ENCODE measurements around the gene CAMTA1.

Gene CAMTA1

GRCh38 chr1:7077136-7077535, 291.9 kb downstream of the CAMTA1 start:
- no peak for DNase-seq (ENCODE audit: low spot score)

- DNase-seq (ENCODE audit: low spot score), result no peak
These were observed 292.7 kb downstream of the CAMTA1 start for GRCh38 chr1:7077970-7078369.

- DNase-seq (ENCODE audit: low spot score), result no peak
These were observed 294.4 kb downstream of the CAMTA1 start for GRCh38 chr1:7079637-7080036.

GRCh38 chr1:7084232-7084894, 299.1 kb downstream of the CAMTA1 start:
- no peak for DNase-seq (ENCODE audit: low spot score)

- DNase-seq (ENCODE audit: low spot score), result no peak
These were observed 300.3 kb downstream of the CAMTA1 start for GRCh38 chr1:7085521-7085920.

- no peak for DNase-seq (ENCODE audit: low spot score)
These were observed 300.9 kb downstream of the CAMTA1 start for GRCh38 chr1:7086106-7086505.

GRCh38 chr1:7087888-7088287, 302.6 kb downstream of the CAMTA1 start:
- DNase-seq (ENCODE audit: low spot score), result no peak

- no peak for DNase-seq (ENCODE audit: low spot score)
These were observed 304.2 kb downstream of the CAMTA1 start for GRCh38 chr1:7089497-7089896.

GRCh38 chr1:7093297-7093696, 308.0 kb downstream of the CAMTA1 start:
- no peak for DNase-seq (ENCODE audit: low spot score)

GRCh38 chr1:7094086-7094485, 308.8 kb downstream of the CAMTA1 start:
- DNase-seq (ENCODE audit: low spot score), result no peak

- no peak for DNase-seq (ENCODE audit: low spot score)
These were observed 309.3 kb downstream of the CAMTA1 start for GRCh38 chr1:7094509-7094908.

- no peak for DNase-seq (ENCODE audit: low spot score)
These were observed 310.2 kb downstream of the CAMTA1 start for GRCh38 chr1:7095343-7095964.

- no peak for DNase-seq (ENCODE audit: low spot score)
These were observed 312.8 kb downstream of the CAMTA1 start for GRCh38 chr1:7097938-7098592.

GRCh38 chr1:7098641-7099040, 313.4 kb downstream of the CAMTA1 start:
- no peak for DNase-seq (ENCODE audit: low spot score)

GRCh38 chr1:7100479-7100878, 315.2 kb downstream of the CAMTA1 start:
- no peak for DNase-seq (ENCODE audit: low spot score)

- no peak for DNase-seq (ENCODE audit: low spot score)
These were observed 315.9 kb downstream of the CAMTA1 start for GRCh38 chr1:7101187-7101586.

GRCh38 chr1:7103361-7103782, 318.1 kb downstream of the CAMTA1 start:
- DNase-seq (ENCODE audit: low spot score), result no peak

- no peak for DNase-seq (ENCODE audit: low spot score)
These were observed 318.6 kb downstream of the CAMTA1 start for GRCh38 chr1:7103874-7104273.

- no peak for DNase-seq (ENCODE audit: low spot score)
These were observed 319.1 kb downstream of the CAMTA1 start for GRCh38 chr1:7104339-7104738.

- no peak for DNase-seq (ENCODE audit: low spot score)
These were observed 320.0 kb downstream of the CAMTA1 start for GRCh38 chr1:7105269-7105668.

- peak; percentile 27 for DNase-seq (ENCODE audit: low spot score)
These were observed 321.3 kb downstream of the CAMTA1 start for GRCh38 chr1:7106442-7107108.

- DNase-seq (ENCODE audit: low spot score), result no peak
These were observed 322.0 kb downstream of the CAMTA1 start for GRCh38 chr1:7107109-7107830.

Data from putamen (tissue), 1 donor.